Middle frontal gyrus (tissue), 1 donor: Measurements from ENCODE around the gene PLCXD3.

ENCODE experiments used
- DNase-seq: peaks from one replicate; pipeline ENCODE4 v3.0.0-alpha.2; 2015; ENCODE audit warnings: low spot score; ENCODE audit errors: extremely low spot score

Gene PLCXD3

DNA sequence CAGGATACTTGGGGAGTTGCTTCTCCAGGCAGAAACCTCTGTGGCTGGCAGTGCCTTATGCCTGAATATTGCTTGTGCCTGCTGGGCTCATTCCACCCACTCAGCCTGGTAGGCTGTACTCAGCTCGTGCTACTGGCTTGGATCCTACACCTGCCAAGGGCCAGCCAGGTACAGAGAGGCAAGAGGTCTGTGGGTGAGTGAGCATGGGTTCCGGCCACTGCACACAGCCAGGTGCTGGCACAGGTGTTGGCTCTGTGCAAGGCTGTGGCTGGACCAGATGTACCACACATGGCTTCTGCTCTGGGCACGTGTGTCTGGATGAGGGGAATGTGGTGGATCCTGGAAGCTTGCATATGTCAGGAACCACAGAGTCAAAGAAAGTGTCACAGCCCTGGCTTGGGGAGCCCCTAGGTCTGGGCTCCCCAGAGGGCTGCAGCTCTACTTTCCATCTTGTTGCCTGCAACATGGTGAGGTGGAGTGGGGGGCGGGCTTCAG is 220.4 kb downstream of the PLCXD3 start:
- DNase-seq = no peak

DNA sequence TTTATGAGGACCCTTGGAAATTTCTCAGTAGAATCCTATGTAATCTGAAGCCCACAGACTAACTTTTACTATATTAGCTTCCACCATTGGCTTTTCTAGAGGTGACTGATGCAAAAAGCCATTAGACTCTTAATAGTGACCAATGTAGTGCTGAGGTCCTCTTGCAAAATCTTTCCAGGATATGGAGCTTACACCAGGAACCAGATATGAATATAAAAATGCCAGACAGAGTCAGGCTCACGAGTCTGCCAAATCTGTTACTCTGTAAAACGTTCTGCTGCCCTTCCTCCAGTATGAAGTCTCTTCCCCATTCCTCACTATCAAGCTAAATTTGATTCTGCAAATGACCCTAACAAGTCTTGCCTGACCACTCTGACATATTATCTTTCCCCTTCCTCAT is 223.7 kb downstream of the PLCXD3 start:
- DNase-seq = no peak

DNA sequence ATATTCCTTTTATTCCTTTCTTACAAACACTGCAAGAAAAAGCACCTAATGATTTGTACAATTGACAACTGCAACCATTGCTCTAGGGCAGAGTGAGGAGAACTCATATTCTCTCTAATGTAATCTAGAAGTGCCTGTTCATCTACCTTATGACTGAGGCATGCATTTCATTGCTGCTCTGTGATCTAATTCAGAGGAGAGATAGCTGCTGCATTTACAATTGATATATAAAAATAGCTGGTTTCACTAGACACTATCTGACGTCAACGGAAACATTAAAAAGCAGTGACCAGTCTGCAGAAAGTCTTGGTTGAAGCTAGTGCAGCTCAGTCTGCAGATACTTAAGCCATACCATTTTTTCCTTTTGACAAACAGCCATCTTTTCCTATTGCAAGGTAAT is 224.2 kb downstream of the PLCXD3 start:
- no peak for DNase-seq

DNA sequence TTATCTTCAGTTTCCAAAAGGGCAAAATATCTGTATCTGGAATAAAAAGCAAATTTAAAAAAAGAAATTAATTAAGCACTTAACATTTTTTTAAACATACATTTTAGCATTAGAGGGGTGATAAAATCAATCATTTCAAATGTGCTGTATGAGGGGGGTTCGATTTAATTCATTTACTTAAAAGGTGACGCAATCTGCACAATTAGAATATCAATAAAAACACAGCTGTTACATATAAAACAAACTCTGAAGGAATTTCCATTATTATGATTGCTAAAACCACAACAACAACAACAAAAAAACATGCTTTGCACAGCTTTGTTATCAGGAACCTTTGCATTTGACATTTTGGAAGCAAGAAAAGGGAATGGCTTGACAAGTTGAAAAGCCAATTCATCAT is 225.5 kb downstream of the PLCXD3 start:
- no peak for DNase-seq

DNA sequence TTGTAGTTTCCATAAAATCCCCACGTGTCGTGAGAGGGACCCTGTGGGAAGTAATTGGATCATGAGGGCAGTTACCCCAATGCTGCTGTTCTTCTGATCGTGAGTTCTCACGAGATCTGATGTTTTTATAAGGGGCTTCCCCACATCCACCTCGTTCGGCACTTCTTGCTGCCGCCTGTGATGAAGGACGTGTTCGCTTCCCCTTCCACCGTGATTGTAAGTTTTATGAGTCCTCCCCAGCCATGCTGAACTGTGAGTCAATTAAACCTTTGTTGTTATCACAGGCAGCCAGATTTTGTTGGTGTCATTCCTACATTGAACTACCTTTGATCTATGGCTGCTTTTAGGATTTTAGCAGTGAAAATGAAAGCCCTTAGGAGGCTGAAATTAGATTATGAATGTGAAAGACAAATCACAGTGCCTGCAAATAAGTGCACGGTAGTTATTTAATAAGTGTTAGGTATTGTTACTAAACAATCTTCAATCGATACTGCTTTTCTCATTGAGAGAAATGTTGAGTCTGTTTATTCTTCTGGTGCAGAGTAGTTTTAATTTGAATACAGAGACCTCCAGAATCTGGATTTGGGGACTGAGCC is 229.1 kb downstream of the PLCXD3 start:
- DNase-seq = no peak

DNA sequence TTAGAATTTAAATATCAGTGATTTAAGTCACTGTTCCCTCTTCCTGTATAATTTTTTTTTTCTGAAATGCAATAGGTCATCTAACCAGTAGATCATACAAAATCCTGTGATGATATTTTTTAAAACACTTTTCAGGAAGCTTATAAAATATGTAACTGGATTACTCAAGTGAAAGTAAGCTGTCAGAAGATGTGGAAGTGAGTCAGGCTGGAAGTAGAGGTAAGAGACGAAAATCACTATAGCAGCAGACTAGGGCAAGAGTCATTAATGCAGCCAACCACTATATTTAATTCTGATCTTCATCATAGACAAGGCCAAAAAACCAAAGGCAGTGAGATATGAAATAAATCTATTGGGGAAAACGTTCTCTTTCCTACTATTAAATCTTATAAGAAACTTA is 231.4 kb downstream of the PLCXD3 start:
- no peak for DNase-seq

DNA sequence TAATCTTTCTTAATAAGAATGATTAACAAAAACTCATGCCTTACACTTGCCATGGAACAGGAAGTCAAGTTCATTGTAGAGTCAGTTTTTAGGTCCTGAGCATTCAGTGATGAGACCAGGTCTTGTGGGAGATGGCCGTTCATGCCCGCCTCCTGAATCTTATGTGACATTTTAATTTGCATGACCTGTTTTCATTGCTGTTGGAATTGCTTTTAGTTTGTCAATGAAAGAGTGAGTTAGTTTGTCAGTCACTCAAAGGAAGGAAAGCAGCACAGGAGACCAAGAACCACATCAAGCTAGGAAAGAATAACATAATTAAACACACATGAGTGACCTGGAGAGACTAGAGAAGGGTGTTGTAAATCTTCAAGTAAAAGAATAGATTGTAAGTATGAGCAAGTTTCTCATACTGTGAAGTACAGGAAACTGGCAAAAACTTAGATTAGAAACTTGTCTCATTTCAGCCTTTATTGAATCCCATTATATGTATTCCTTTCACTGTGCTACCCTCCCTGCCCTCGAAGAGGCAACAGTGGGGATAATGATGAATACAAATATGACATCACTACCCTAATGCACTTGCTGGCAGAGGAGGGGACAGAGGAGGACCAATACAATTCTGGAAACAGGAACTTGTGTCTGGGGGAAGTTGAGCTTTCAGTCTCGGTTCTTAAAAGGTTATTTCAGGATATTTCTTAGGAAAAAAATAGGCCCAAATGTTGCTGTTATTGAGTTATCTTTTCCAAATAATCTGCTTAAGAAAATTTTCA is 232.7 kb downstream of the PLCXD3 start:
- no peak for DNase-seq

DNA sequence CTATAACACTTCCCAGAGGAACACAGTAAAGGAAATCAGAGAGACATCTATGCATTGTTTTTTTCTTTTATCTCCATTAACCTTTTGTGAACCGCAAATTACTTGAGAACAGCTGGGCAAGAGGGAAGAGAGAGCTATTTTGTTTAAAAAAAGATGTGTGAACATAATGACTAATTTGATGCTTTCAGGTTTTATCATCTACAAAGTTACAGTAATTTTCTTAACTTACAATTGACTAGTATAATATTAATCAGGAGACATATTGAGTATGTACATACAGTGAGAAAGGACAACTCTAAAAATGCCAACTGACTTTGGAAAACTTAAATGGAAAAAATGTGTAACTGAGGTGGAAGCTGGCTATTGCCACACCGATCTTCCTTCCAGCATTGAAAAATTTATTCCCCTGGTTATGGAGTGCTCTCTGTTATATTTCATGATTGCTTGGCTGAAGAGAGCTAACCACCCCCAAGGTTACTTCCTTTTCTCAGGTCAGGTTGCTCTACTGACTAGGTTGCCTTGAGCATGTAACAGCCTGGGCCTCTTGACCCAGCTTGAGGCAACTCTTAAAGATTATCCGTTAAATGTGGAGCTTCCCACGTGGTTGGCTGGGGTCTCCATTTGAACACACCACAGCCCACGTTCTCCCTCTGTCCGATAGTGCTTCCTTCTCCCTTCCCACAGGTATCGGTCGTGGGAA is 234.4 kb downstream of the PLCXD3 start:
- no peak for DNase-seq

DNA sequence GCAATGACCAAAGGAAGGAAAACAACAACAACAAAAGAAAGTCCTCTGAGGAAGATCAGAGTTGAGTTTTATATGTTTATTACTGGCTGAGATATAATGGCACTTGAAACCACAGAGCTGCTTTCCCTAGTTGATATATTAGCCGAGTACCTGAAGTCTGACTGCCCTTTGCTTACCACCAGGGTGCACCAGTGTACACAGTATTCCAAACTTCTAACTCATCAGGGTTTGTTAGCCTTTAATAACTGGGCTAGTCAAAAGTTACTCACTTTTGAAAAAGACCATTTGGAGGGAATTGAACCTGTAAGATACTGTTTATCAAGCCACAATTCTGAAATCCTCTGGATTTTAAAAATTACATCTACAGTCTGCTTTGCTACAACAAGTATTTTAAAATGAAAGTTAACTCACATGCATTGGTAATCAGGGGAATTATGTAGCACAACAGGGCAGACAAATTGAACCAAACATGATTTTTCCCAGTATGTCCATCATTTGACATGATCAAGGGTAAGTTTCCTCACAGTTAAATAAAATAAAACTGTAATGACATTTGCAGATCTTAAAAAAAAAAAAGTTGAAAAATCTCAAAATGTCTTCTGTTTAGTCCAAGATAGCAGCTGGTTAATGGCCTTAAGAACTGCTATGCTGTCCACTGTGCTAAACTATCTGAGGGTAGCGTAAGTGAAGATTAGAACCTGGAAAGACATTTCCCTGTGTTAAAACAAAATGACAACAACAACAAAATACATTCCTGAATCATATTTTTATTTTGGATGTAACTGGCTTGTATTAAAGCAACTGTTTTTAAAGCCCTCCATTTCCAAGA is 239.8 kb downstream of the PLCXD3 start:
- peak; percentile 12 for DNase-seq

DNA sequence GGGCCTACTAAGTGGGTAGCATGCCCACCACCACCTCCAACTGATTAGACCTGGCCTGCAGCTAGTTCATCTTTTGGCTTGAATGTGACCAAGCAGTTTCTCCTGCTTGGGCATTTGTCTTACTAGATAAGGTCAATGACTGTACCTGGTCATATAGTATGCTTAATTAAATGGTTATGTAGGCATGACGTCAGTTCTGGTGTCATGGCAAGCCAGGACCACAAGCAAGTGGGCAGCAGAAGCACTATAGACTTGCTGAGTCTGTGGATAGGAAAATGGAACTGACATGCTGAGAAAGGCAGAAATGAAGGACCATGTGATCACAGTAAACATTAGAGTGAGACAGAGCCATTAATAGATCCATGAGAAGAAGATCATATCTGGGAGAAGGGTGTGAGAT is 241.5 kb downstream of the PLCXD3 start:
- DNase-seq = no peak

DNA sequence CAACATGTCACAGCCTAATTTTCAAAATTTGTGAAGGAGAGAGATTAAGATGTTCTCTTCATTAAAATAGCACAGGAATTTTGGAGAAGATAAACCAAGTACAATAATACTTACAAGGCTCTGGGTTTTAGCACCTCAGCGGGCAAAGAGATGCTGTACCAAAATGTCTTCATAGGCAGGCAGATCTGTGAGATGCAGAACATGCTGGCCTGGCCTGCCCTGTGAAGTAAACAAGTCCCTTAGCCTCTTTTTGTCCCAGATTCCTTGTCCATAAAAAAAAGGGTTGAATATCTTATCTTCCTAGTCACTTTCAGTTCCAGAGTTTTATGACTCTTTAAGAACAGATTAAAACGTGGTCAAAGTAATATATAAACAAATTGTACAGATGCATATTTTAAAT is 244.0 kb downstream of the PLCXD3 start:
- DNase-seq = no peak

DNA sequence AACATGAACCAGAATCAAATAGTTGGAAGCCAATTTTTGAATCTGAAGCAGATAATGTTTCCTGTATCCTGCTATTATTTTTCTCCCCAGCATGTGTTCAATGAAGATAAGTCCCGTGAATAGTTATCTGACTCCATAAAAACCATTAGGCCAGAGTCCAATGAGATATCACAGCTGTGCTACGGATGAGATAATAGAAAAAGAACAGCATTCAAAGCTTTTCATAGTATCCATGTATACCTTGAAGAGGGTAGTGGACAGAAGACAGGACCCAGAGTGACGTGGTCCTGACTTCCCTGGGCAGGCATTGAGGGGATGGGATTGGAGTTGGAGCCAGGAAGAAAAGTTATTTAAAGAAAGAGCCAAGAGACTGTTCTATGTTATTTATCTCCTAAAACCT is 246.4 kb downstream of the PLCXD3 start:
- no peak for DNase-seq

DNA sequence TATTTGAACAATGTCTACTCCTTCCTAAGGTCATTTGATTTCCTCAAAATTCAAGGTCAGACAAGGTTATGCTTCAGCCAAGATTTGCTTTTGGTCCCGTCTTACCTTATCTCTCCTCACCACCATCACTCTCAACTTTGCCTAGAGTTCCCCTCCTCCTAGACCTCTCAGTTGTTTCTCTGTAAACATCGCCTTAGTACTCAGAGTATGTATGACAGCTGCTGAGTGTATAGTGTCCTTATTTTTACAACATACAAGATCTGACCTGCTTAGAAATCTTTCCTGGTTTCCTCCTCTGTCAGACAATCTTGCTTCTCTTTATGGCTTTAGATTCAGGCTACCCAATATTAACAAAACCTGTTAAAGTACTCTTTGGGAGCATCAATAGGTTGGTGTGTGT is 247.1 kb downstream of the PLCXD3 start:
- DNase-seq = no peak
